ENCODE data around the gene DSTYK.
"Not testable (repeated sequence)": the region's sequence is repeated elsewhere in the genome, so short reads cannot be mapped to it uniquely, and the experiment has no call there.

The DSTYK gene

DNA sequence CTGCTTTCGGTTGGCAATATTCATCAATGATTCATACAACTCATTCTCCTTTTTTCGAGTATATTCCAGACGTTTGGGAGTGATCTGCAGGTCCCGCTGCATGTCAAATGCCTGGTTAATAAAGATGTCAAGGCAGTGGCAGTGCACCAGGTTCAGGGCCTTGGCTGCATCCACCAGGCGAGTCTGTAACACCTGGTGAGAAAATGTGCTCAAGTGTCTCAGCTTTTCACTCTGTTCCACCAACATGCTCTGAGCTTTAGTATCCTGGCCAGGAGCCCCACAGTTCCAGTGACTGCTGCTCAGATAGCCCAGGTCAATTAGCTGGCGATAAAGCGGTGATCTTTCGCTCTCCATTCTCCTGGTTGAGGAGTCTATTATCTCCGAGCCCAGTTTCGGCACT, 42.3 kb downstream of the DSTYK start:
- no peak for DNase-seq

DNA sequence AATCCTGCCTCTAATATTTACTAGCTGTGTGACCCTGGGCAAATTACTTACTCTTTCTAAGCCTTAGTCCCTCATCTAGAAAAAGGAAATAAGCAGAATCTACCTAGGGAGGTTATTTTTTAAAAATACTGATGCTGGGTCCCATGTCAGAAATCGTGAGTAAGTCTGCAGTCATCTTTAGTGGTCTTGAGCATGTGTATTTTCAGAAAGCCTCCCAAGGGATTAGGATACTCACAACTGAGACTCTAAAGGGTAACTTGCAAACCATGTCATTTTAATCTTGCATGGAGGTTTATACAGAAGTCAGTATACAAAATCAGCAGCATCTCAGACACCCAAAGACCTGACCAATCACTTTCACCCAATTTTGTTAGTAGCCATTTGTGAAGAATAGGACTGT, 43.2 kb downstream of the DSTYK start:
- DNase-seq, result no peak

- DNase-seq, result no peak
These were observed 49.2 kb downstream of the DSTYK start for GRCh38 chr1:205162301-205162700.

DNA sequence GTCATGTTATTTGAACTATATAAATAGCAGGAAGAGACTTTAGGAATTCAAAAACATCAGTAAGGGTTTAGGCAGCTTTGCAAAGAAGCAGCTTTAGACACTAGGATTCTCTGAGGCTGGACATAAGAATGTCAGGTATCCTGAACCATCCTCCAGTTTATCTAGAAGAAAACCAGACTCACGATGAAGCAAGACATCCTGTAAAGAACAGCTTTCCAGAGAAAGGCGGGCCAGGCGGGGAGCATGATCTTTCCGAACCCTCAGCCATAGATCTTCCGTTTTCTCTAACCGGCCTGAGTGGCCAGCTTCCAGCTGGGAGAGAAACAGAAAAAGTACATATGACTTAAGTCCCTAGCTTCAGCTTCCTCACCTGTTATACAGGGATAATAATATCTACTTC, 50.4 kb downstream of the DSTYK start:
- DNase-seq, result no peak

GRCh38 chr1:205158048-205158616, 53.4 kb downstream of the DSTYK start:
- DNase-seq, result no peak

DNA sequence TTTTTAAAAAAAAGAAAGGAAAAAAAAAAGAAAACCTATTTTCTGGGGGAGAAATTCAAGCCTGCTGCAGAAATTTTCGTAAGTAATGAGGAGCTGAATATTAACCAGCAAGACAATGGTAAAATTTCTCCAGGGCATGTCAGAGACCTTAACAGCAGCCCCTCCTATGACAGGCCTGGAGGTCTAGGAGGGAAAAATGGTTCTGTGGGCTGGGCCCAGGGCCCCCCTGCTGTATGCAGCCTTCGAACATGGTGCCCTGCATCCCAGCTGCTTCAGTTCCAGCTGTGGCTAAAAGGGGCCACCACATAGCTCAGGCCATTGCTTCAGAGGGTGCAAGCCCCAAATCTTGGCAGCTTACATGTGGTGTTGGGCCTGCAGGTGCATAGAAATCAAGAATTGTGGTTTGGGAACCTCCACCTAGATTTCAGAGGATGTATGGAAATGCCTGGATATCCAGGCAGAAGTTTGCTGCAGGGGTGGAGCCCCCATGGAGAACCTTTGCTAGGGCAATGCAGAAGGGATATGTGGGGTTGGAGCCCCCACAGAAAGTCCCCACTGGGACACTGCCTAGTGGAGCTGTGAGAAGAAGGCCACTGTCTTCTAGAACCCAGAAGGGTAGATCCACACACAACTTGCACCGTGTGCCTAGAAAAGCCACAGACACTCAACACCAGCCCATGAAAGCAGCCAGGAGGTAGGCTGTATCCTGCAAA, 55.7 kb downstream of the DSTYK start:
- not testable (repeated sequence) for DNase-seq

DNA sequence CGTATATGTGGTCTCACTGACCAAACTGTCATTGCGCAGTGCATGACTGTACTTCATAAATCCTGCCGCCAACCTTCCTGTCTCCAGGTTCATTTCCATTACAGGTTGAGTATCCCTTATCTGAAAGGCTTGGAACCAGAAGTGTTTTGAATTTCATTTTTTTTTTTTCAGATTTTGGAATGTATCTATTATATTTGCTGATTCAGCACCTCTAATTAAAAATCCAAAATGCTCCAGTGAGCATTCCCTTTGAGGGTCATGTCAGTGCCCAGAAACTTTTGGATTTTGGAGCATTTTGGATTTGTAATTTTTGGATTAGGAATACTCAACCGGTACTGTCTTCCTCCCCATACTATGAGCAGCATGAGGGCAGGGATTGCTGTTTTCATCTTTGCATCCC, 59.0 kb downstream of the DSTYK start:
- DNase-seq, result no peak

DNA sequence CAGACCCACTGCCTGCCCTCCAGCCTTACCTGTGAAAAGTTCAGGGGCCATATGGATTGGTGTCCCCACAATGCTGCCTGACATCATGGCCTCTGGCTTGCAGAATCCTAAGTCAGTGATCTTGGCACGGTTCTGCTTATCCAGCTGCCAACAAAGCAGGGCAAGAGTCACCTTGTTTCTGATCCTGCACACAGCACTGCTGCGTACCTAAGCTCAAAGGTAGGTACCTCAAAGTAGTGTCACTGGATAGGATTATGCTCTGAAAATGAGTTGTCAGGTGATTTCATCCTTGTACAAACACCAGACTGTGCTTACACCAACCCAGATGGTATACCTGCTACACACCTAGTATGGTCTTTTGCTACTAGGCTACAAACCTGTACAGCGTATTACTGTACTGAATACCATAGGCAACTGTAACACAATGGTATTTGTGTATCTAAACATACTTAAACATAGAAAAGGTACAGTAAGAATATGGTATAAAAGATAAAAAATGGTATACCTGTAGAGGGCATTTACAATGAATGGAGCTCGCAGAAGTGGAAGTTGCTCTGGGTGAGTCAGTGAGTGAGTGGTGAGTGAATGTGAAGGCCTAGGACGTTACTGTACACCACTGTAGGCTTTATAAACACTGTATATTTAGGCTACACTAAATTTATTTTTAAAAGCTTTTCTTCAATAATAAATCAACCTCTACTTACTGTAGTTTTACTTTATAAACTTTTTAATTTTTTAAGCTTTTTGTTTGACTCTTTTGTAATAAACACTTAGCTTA, 60.7 kb downstream of the DSTYK start:
- DNase-seq, result no peak

- no peak for DNase-seq
These were observed 64.2 kb downstream of the DSTYK start for GRCh38 chr1:205147191-205147835.

- DNase-seq, result no peak
These were observed 66.8 kb downstream of the DSTYK start for GRCh38 chr1:205144751-205145150.

- DNase-seq, result no peak
These were observed 67.3 kb downstream of the DSTYK start for GRCh38 chr1:205144046-205144720.

GRCh38 chr1:205142102-205142469, 69.4 kb downstream of the DSTYK start:
- DNase-seq, result no peak

DNA sequence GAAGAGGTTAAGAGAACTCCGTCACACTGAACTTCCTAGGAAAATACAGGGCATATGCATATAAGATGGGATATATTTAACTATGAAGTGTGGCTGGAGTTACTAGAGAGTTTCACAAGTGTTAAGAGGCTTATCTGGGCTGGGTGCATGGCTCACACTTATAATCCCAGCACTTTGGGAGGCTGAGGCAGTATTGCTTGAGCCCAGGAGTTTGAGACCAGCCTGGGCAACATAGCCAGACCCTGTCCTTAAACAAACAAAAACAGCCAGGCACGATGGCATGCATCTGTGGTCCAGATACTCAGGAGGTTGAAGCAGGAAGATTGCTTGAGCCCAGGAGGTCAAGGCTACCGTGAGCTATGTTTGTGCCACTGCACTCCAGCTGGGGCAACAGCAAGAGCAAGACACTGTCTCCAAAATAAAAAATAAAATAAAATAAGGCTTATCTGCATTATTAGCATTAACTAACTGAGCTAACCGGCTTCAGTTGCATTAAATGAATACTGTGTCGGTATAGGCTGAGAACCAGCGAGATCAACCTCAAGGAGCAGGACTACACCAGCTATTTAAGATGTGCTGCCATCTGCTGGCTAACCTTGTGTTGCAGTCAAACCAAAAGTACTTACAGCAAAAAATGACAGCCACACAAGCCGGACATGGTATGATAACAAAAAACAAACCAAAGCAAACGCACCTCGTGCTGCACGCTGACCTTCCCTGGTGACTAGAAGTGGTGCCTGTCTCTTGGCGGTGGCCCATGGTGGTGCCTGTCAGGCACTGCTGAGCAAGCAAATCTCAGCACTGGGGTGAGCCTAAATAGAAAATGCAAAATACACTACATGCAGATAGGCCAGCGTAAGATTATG, 70.0 kb downstream of the DSTYK start:
- peak; percentile 81 for DNase-seq

GRCh38 chr1:205140113-205140512, 71.4 kb downstream of the DSTYK start:
- no peak for DNase-seq

- DNase-seq, result no peak
These were observed 73.6 kb downstream of the DSTYK start for GRCh38 chr1:205137901-205138300.

DNA sequence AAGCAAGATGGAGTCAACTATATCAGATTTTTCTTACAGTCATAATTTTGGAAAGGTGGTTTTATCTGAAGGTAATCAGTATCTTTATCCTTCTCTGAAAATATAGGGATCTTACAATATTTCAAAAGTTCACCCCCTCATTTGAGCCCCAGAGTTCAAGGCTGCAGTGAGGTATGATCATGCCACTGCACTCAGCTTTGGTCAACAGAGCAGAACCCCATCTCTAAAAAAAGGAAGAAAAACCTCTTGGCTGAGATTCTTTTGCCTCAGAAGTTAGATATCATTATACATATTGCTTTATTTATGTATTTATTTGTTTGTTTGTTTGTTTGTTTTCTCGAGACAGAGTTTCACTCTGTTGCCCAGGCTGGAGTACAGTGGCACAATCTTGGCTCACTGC, 78.2 kb downstream of the DSTYK start:
- no peak for DNase-seq

DNA sequence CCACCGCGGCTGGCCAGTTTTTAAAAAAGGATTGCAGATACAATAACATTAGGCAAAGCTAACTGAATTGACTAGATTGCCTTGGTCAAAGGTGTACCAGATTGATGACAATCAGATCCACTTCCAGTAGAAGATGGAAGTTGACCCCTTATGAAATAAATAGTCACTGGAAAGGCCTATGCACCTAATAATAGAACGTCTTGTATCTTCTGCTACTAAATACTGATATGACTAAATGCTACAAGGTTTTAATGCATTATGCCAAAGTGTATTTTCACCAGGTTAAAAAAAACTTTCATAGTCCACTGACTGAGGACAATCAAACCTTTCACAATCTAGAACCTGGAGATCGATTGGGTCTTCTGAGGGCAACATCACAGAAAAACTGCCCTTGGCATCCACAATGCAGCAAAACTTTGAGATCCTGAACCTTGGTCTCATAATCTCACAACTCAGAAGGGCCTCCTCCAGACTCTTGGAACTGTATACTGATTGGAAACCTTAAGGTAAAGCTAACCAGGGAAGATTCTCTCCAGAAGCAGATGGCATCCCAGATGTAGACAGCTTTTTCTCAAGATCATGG, 82.0 kb downstream of the DSTYK start:
- no peak for DNase-seq

DNA sequence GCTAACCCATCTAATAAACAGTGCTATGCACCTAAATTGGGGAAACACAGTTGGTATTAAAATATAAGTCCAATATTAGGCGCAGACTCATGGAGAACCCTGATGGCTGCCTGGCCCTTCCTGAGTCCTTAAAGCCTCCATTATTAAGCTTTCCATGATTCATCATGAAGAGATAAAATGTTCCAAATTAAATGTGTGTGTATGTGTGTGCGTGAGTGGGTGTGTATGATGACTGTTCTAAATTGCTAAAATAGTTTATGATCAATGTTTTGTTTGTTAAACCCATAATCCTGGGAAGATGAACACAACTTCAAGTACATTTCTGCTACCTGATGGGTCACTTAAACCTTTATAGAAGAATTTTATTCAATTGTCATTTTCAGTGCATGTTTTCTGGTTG, 83.5 kb downstream of the DSTYK start:
- no peak for DNase-seq

DNA sequence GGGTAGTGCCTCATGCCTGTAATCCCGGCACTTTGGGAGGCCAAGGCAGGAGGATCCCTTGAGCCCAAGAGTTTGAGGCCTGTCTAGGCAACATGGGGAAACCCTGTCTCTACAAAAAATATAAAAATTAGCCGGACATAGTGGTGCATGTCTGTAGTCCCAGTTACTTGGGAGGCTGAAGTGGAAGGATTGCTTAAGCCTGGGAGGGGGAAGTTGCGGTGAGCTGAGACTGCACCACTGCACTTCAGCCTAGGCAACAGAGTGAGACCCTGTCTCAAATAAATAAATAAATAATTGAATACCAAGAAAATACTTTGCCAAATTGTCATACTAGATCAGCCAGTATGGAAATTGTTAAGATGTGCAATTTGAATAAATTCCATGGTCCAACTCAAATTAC, 83.9 kb downstream of the DSTYK start:
- DNase-seq, result no peak

- DNase-seq, result no peak
These were observed 86.8 kb downstream of the DSTYK start for GRCh38 chr1:205124726-205125125.

GRCh38 chr1:205122489-205122882, 89.0 kb downstream of the DSTYK start:
- no peak for DNase-seq
